GM15510 (cell line): ENCODE results near the gene TTC31.
A peak's percentile ranks its signal among the peaks of the same experiment; 100 is the strongest.

Experiments
- POLR2A ChIP-seq: IDR thresholded peaks from 3 replicates; pipeline ENCODE4 v1.6.1; 2011; ENCODE audit warnings: borderline replicate concordance; ENCODE audit not compliant: insufficient read length; ENCODE audit errors: extremely low read depth

Gene TTC31

DNA sequence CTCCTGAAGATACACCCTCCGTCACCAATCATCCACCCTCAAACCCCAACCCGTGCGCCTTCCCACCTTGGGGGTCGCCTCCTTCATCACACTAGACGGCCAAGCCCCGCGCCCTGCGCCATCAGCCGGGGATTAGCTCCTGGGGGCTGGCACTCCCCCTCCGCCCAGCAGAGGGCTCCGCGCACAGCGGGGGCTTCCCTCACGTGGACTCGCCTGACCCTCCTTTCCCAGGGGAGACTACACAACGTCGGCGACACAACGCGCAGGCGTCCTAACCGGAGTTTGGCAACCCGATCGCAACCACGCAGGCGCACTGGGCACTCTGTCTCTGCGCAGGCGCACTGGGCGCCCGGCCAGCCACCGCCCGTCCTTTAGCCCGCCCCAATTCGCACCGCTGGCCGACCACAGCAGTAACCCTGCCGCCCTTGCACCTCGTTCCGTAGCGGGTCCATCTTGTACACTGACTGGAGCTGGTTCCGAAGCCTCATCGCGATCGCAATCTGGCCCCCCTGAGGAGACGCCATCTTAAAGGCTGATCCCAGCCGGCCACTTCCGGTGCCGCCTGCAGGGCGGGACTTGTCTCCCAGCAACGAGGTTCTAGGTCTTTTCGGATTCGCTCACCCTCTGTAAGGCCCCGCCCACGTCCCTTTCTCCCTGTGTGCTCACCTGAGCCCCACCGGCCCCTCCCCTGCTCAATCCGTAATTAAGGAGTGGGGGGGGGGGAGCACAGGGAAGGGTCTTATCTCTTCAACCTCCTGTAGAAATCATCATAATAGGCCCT lies 24.5 kb downstream of the TTC31 start, which contains the start of gene PCGF1:
Gene PCGF1 (minus strand): TSS at position 551 of the 781 bp plus-strand sequence. CDS start 27 bp downstream, at position 524.
- TF ChIP-seq POLR2A: peak; percentile 78

DNA sequence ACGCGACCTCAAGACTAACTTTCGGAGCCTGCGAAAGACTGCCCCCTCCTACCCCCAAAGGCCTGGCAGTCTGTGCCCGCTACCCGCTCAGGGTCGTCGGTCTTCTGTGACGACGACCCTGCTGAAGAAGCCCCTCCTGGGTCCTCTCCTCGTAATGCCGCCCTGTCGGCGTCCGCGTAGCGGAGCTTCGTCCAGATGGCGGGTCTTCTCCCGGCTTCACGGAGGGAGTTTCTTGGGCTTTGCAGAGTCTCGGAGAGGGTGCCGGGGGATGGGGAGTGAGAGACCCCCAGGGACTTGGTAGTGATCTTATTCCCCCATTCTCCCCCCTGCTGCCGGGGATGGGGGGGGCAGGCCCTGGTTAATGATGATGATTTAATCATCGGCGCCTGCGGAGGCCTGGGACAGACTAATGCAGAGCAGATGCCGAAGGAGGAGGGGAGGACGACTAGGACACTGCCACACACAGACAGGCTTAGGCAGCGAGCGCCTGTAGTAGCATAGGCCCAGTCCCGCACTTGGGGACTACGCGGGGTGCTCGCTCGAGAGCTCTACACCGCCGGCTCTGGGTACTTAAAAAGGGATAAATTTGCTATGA lies 25.1 kb downstream of the TTC31 start:
- no peak for TF ChIP-seq POLR2A

DNA sequence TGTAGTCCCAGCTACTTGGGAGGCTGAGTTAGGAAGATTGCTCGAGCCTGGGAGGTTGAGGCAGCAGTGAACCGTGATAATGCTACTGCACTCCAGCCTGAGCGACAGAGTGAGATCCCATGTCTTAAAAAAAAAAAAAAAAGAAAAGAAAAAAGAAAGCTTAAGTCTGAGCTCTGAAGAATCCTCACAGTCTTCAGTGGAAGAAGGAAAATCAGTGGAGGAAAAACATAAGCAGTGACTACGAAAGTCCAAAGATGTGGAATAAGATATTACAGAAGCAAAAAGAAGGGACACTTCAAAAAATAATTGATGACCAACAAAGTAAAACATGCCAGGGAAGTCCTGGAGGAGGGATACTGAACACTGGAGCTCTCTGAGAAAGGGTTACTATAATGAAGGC lies 27.4 kb downstream of the TTC31 start:
- no peak for TF ChIP-seq POLR2A

DNA sequence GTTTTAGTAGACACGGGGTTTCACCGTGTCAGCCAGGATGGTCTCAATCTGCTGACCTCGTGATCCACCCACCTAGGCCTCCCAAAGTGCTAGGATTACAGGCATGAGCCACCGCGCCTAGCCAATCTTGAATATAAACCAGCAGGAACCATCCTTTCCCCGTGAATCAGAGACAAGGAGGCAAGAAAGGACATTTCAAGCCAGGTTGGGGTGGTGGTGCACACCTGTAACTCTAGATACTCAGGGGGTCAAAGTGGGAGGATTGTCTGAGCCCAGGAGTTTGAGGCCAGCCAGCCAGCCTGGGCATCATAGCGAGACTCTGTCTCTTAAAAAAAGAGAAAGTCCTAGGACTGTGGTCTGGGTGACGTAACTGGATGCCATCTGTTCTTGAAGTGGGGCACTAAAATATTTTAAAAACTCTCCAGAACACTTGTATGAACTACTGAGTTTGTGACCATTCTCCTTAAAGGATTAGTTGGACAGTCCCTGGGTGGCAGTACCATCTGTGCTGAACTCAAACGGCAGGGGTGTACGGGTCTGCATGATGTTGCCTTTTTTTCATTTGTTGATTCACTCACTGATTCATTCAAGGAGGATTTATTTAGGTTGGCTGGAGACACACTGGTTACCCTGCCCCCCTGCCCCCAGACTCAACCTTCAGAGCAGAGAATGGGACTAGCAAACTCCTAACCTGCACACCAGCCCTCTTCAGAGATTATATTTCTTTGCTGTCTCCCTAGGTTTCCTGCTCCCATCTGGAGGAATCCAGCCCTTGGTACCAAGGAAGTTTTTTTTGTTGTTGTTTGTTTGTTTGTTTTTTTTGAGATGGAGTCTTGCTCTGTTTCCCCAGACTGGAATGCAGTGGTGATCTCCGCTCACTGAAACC lies 28.5 kb downstream of the TTC31 start:
- TF ChIP-seq POLR2A: no peak

DNA sequence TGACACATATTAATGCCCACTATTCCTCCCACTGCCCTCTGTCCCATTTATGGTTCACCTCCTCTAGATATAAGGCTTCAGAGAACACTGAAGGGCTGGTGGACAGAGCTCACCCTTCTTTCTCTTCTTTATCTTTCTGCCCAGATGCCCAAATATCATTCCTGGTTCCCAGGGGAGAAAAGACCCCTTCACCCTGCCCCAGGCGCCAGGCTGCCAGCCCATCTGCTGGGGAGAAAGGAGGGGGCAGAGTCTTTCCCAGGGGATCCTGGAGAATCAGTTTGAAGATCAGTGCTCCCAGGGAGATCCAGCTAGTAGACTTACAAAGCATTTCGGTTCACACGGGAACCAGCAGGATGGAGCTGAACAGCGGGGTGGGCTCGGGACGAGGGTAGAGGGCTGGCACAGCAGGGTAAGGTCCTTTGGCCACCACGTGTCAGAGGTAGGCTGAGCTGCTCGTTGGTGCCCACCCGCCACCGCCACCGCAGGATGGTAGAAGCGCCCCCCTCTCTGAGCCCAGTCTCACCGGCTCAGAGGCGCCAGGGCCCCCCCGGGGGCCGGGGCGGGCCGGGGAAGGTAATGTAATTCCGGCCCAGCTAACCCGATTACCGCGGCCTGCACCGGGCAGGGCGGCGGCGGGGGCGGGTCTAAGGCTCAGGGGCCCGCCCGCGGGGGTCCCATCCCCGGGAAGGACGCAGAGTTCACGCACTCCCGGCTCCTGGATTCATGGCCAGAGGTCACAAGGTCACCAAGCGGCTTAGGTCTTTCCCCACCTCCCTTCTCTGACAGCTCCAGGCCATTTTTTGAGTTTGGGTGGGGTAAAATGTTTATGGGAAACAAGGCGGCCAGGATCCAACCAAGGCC lies 30.1 kb downstream of the TTC31 start:
- no peak for TF ChIP-seq POLR2A

DNA sequence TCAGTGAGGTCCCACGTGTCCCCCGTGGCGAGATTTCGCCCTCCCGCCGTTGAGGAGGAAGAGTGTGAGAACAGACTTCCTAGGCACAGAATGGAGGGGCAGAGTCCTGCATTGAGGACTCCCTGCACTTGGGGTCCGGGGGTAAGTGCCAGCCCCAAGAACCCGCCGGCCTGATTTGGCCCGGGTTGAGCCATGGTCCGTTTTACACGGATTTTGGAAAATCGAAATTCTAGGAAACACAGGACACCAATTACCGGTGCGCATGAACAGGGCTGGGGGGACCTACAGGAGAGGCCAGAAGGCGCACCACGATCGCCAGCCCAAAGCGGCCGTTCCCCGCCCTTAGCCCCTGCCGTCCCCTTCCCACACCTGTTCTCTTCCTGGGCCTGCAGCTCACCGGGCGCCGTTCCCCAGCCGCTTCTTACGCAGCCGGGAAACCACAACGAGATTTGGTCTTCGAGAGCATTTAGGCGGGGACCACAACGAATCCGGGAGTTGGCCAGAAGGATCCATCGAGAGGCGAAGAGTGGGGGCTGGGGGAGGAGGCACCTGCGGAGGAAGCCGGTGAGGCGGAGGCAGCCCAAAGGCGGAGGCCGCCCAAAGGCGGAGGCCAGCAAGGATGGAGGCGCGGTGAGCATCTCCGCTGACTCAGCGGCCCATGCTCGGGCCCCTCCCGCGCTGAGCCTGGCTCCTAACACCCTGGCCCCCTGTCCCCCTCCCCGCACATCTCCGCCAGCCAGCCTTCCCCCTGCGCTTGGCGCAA lies 30.9 kb downstream of the TTC31 start:
- TF ChIP-seq POLR2A: no peak

DNA sequence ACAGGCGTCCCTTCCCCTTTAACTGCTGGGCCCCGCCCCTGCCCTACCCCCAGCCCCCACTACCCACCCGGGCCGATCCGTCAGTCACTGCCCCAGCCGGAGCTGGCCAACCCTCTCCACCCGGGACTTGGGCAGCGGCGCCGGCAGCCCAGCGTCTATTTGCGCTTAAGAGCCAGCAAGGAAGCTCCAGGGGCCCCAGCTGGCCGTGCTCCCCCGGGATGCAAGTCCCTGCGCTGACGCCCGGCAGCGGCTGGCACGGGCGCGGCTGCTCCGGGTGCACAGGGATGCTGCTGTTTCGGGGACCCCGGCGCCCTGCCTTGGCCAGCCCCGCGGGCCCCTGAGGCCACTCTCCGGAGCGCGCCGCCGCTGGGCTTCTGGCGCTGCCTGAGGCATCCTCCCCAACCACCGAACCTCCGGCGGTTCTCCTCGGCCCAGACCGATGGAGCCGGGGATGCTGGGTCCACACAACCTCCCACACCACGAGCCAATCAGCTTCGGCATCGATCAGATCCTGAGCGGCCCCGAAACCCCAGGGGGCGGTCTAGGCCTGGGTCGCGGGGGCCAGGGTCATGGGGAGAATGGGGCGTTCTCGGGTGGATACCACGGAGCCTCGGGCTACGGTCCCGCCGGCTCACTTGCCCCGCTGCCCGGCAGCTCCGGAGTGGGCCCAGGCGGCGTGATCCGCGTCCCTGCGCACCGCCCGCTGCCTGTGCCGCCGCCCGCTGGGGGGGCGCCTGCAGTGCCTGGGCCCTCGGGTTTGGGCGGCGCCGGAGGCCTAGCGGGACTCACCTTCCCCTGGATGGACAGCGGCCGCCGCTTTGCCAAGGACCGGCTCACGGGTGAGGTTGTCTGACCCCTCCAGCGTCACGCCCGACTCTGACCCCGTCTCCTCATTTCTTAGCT lies 31.7 kb downstream of the TTC31 start, which contains the start of gene TLX2:
Gene TLX2 (plus strand): TSS at position 83 of the 903 bp plus-strand sequence. CDS start 357 bp downstream, at position 440.
- no peak for TF ChIP-seq POLR2A

DNA sequence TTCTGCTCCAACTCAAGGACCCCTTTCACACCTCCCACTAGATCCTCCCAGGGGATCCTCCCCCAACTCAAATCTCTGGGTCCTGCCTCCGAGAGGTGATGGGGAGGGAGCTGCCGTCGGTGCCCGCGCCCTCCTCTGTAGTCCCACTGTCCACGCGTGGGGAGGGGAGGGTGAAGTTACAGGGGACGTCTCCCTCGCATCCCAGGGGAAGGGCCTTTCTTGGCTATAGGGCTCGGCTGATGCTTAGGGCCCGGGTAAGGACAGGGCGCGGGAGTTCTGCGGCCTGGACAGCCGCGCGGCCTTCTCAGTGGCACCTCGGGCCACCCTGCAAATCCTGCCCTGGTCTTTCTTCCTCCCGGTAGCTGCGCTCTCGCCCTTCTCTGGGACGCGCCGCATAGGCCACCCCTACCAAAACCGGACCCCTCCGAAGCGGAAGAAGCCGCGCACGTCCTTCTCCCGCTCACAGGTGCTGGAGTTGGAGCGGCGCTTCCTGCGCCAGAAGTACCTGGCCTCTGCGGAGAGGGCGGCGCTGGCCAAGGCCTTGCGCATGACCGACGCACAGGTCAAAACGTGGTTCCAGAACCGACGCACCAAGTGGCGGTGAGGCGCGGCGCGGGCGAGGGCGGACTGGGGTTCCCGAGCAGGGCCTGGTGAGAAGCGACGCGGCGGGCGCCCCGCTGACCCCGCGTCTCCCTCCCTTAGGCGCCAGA lies 32.5 kb downstream of the TTC31 start:
- TF ChIP-seq POLR2A: no peak

DNA sequence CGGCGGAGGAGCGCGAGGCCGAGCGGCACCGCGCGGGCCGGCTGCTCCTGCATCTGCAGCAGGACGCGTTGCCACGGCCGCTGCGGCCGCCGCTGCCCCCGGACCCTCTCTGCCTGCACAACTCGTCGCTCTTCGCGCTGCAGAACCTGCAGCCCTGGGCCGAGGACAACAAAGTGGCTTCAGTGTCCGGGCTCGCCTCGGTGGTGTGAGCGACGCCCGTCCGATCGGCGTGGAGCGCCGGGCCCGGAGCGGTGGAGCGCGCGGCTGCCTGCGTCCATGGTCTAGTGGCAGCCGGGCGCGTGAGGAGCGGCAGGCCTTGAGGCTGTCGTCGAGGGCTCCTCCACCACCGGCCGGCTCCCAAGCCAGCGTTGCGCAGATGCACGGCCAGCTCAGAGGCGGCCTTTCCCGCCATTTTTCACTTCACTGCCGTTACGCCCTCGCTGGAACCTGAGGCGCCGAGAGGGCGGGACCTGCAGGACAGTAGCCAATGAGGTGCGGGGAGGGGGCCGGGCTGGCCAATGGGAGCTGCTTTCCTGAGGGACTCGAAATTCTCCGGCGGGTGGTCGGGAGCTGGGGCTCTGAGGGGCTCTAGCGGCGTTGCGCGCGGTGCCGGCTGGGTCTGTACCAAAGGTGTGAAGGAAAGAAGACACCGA lies 33.2 kb downstream of the TTC31 start:
- no peak for TF ChIP-seq POLR2A

DNA sequence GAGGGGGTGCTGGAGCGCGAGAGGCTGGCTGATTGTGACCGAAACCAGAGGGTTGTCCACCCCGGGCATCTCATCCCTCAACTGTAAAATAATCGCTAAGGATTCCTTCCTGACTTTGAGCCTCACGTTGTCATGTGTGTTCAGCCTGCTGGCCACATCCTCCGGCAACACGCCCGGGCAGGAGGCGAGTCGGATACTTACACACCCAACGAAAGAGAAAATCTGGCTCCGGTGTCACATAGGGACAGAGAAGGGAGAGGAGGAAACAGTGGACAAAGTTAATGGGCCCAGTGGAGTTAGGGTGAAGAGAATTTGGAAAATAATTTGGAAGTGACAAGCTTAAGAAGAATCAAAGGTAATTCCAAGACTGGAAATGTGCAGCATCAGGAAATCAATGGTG lies 33.8 kb downstream of the TTC31 start:
- no peak for TF ChIP-seq POLR2A

DNA sequence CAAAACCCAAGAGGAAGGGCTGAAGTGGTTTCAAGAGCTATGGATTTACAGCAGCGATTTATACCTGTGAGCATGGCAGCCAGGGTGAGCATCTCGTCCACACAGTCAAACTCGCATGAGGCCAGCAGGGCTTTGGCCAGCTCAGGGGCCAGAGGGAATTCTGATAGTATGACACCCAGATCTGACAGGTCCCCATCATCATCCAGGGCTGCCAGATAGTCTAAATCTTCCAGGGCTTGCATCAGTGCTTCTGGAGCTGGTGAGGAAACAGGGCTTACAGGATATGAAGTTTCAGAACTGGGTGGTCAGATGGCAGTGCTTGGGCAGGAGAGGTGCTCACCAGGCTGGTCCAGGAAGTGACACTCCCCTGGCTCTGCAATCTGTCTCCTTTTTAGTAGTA lies 39.6 kb downstream of the TTC31 start:
- no peak for TF ChIP-seq POLR2A
